ENCODE measurements around the gene ALDH3B2.

ALDH3B2 gene

DNA sequence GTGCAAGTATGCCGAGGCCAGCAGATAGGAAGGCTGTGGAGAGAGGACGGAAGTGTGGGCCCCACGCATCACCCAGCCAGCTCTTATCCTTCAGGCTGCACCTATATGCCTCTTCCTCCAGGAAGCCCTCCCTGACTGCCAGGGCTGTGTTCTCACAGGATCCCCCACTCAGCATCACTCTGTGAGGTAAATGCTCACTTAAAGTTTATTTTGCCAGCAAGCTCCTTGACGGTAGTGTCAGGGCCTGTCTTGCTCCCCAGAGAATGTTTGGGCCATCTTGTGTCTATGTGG lies 39.2 kb downstream of the ALDH3B2 start:
- DNase-seq (ENCODE audit: insufficient read length, low spot score) (no peak), FAIRE-seq (no peak)
- TF ChIP-seq, protein P1, sequence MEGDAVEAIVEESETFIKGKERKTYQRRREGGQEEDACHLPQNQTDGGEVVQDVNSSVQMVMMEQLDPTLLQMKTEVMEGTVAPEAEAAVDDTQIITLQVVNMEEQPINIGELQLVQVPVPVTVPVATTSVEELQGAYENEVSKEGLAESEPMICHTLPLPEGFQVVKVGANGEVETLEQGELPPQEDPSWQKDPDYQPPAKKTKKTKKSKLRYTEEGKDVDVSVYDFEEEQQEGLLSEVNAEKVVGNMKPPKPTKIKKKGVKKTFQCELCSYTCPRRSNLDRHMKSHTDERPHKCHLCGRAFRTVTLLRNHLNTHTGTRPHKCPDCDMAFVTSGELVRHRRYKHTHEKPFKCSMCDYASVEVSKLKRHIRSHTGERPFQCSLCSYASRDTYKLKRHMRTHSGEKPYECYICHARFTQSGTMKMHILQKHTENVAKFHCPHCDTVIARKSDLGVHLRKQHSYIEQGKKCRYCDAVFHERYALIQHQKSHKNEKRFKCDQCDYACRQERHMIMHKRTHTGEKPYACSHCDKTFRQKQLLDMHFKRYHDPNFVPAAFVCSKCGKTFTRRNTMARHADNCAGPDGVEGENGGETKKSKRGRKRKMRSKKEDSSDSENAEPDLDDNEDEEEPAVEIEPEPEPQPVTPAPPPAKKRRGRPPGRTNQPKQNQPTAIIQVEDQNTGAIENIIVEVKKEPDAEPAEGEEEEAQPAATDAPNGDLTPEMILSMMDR (IDR thresholded peaks at IDR 0.05; ENCODE audit: insufficient read depth, missing control alignments) = no peak

DNA sequence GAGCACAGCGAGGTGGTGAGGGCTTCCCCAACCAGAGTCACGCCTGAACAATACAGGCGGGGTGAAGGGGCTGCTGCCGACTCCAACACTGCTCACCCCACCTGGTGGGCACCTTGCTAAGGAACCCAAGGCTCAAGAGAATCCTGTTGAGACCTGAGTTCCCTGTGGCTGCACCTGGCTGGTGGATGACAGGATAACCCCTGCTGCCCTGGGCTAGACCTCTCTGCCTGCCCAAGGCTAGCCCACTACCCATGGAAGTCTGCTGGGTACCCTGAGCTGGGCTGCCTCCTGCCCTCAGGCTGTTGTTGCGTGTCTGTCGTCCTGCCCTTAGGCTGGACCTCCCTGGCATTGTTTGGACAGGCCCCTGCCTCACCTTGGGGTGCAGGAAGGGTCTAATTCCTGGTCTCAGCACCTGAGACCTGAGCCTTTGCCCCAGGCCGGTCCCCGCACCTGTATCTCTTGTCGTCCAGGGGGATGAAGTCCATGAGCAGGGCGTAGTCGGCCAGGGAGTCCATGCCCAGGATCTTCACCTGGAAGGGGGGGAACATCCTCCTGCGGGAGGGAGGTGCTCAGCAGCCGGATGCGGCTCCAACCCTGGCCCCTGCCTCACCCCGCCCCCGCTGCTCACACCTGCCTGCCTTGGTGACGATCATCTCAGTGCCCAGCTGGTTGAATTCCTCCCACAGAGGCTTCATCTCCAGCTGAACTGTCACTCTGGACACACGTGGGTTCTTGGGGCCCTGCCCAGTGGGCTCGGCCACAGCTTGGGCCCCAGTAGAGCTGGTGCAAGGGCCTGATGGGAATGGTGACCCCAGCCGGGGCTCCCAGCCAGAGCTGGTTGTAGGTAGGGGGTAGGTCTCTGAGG lies 39.8 kb downstream of the ALDH3B2 start:
- no peak for FAIRE-seq
- DNase-seq (ENCODE audit: insufficient read length, low spot score) = no peak
- TF ChIP-seq, protein P1 (IDR thresholded peaks at IDR 0.05; ENCODE audit: insufficient read depth, missing control alignments) = no peak

DNA sequence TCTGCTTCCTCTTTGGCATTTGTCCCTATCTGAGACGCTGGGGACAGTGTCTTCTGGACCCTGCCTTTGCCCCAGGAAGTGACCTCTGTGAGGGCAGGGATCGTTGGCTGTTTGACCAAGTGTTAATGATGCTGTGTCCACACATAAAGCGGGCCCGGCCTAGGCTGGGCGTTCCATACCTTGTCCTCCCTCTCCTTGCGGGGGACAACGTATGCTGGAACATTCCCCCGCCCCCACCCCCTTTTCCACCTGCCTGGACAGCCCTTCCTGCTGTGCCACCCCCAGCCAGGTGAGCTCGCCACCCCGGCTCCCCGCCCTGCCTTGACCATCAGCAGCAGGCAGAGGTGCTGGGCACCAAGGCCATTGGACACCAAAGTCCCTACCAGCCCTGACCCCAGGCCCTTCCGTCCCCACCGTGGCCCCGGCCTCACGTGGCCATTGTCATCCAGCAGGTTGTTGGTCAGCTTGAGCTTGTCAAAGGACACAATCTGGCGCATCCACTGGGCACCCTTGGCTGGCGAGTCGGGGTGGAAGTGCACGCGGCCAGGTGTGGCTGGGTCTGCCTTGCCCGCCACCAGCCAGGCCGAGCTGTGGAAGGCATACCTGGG lies 40.6 kb downstream of the ALDH3B2 start:
- TF ChIP-seq, protein P1 (IDR thresholded peaks at IDR 0.05; ENCODE audit: insufficient read depth, missing control alignments) = no peak
- FAIRE-seq = no peak
- DNase-seq (ENCODE audit: insufficient read length, low spot score) = no peak

DNA sequence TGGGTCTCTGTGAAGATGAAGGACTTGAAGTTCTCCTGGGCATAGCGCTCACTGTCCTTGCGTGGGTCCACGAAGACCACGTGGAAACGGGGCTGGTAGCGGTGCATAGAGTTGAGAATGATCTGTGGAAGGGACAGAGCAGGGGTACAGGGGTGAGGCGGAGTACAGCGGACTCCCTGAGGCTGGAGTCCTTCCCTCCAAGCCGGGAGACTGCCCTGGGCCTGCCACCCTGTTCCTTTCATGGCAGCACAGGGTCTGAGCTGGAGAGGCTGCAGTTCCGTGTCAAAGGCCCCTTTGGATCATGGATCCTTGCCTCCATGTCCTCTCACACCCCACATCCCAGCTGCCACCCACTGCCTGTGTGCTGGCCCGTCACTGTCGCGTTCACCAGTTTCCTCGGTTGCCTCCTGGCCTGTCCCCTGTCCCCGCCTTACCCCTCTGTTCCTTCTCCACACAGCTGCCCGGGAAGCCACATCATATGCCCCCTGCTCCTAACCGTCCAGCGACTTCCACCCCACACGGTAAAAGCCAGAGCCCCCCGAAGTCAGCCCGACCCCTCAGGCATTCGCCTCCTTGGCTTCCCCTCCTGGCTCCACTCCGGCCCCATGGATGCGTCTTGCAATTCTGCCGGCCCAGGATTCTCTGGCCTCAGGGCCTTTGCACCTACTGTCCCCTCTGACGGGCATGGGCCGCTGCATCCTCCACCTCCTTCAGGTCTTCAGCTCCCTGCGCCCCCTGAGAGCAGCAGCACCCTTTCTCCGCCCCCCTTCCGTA lies 41.3 kb downstream of the ALDH3B2 start:
- no peak for DNase-seq (ENCODE audit: insufficient read length, low spot score)
- no peak for FAIRE-seq

DNA sequence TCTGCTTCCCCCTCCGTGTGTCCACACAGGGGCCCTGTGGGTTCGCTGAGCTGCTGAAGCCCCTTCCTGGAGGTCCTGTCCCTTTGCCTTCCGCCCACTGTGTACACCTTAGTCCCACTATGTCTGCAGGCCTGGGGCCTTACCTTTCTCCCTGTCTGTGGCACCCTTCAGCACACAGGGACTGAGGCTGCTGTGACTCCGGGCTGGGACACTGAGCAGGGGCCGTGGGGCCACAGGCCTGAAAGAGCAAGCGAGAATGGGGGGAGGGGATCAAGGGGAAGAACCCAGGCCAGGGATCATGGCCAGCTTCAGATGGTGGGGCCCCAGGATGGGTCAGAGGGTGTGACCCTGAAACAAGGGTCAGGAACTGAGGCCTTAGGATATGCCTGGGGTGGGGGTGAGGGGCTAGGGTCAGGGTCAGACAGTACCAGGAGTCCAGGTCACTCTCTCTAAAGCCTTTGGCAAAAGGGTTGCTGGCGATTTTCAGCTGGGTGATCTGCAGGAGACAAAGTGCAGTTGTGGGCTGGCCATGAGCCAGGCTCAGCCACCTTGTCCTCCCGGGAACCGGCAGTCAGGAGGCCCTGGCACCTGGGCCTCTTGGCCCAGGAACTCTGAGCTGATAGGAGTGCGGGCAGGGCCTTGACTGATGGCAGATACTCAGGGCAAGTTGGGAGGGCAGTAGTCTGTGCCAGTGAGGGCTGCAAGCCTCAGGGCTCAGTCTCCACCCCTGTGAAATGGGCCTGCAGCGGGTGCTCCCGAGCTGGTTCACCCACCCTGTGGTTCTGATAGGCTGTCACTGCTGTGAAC lies 42.0 kb downstream of the ALDH3B2 start:
- TF ChIP-seq, protein P1 (IDR thresholded peaks at IDR 0.05; ENCODE audit: insufficient read depth, missing control alignments) = no peak
- FAIRE-seq (no peak), DNase-seq (ENCODE audit: insufficient read length, low spot score) (no peak)

More for the DNA sequence above, 41.3 kb downstream of the ALDH3B2 start:
- TF ChIP-seq, protein P1 (IDR thresholded peaks at IDR 0.05; ENCODE audit: insufficient read depth, missing control alignments) = no peak

DNA sequence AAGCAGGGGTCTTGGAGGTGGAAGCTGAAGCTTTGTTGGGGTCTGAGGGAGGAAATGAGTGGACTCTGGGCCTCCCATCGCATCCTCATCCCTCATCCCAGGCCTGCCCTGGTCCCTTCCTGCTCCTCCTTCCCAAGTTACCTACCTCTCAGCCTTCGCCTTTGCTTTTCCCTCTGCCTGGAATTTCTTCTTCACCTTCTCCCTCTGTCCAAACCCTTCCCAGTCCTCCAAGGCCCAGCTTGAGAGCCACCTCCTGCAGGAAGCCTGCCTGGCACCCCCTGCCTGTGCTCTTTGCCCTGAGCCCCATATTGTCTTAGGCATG lies 42.6 kb downstream of the ALDH3B2 start:
- DNase-seq (ENCODE audit: insufficient read length, low spot score) (no peak), FAIRE-seq (no peak)
- TF ChIP-seq, protein P1 (IDR thresholded peaks at IDR 0.05; ENCODE audit: insufficient read depth, missing control alignments) = no peak
